ENCODE data around the gene EPB41L1.

DNA sequence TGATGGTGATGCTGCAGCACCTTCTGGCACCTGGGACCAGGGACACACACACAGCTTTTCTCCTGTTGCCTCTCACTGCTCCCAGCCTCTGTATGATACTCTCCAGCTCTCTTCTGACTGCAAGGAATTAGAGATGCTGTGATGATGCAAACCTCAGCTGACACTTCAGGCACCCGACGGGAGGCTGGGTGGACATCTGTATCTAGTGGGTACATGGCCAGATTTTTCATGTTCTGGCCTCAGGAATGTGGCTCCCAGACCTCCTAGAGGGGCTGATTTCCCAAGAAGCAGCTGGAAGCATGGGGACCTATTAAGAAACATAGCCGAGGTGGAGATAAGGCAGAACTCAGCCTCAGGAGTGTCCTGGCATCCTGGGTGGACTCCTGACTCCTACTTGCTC, 6.8 kb upstream of the EPB41L1 start:
- TF ChIP-seq, protein P1, sequence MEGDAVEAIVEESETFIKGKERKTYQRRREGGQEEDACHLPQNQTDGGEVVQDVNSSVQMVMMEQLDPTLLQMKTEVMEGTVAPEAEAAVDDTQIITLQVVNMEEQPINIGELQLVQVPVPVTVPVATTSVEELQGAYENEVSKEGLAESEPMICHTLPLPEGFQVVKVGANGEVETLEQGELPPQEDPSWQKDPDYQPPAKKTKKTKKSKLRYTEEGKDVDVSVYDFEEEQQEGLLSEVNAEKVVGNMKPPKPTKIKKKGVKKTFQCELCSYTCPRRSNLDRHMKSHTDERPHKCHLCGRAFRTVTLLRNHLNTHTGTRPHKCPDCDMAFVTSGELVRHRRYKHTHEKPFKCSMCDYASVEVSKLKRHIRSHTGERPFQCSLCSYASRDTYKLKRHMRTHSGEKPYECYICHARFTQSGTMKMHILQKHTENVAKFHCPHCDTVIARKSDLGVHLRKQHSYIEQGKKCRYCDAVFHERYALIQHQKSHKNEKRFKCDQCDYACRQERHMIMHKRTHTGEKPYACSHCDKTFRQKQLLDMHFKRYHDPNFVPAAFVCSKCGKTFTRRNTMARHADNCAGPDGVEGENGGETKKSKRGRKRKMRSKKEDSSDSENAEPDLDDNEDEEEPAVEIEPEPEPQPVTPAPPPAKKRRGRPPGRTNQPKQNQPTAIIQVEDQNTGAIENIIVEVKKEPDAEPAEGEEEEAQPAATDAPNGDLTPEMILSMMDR (conservative IDR thresholded peaks at IDR 0.05) = no peak
- TF ChIP-seq ZFX (IDR thresholded peaks at IDR 0.05) = no peak
